Fibroblast of mammary gland (primary cell): ENCODE data around the gene NEK7.
"Not testable (repeated sequence)": the region's sequence is repeated elsewhere in the genome, so short reads cannot be mapped to it uniquely, and the experiment has no call there.

ENCODE experiments used
- DNase-seq: peaks from one replicate; pipeline ENCODE4 v3.0.0-alpha.2; 2010; ENCODE audit warnings: low read depth
- H3K4me3 ChIP-seq: 2 replicates; pipeline ENCODE4 v1.5.1; 2011; ENCODE audit warnings: low read depth, mild to moderate bottlenecking, low read length, moderate library complexity; ENCODE audit not compliant: control insufficient read depth
- CTCF ChIP-seq: conservative IDR thresholded peaks from 2 replicates; pipeline ENCODE4 v1.5.1; 2011; ENCODE audit warnings: low read depth, low read length, inconsistent platforms; ENCODE audit not compliant: control insufficient read depth, insufficient read depth

The NEK7 gene

GRCh38 chr1:198295971-198296370 is 139.2 kb downstream of the NEK7 start:
- TF ChIP-seq CTCF = no peak

GRCh38 chr1:198297281-198297680 is 140.5 kb downstream of the NEK7 start:
- DNase-seq = no peak
- no peak overlapping the region for H3K4me3 ChIP-seq
- no peak for TF ChIP-seq CTCF

More at GRCh38 chr1:198295971-198296370, 139.2 kb downstream of the NEK7 start:
- no peak for DNase-seq
- H3K4me3 ChIP-seq = no peak overlapping the region

GRCh38 chr1:198298640-198299039 is 141.8 kb downstream of the NEK7 start:
- no peak for DNase-seq
- H3K4me3 ChIP-seq = no peak overlapping the region
- TF ChIP-seq CTCF = no peak

- no peak overlapping the region for H3K4me3 ChIP-seq
- no peak for TF ChIP-seq CTCF
- no peak for DNase-seq
These were observed 143.7 kb downstream of the NEK7 start for GRCh38 chr1:198300451-198300850.

- no peak for TF ChIP-seq CTCF
- H3K4me3 ChIP-seq = no peak overlapping the region
These were observed 147.6 kb downstream of the NEK7 start for GRCh38 chr1:198304431-198304830.

GRCh38 chr1:198314817-198315216 is 158.0 kb downstream of the NEK7 start:
- not testable (repeated sequence) for H3K4me3 ChIP-seq, DNase-seq

More at GRCh38 chr1:198304431-198304830, 147.6 kb downstream of the NEK7 start:
- DNase-seq = no peak

- not testable (repeated sequence) for DNase-seq, H3K4me3 ChIP-seq
These were observed 158.5 kb downstream of the NEK7 start for GRCh38 chr1:198315331-198315730.

GRCh38 chr1:198316546-198317100 is 159.8 kb downstream of the NEK7 start:
- no peak for DNase-seq
- TF ChIP-seq CTCF = no peak
- H3K4me3 ChIP-seq = no peak overlapping the region
